HL-60 (cell line): ENCODE data around the gene SHF.

Experiments used
- DNase-seq, 2 experiments: peaks; one replicate each; pipeline ENCODE4 v3.0.0-alpha.2; 2010 to 2020; ENCODE audit warnings: low read depth in 1 of 2, low spot score in 1 of 2
- H3K27ac ChIP-seq: fragments of 250-450 bp; sonication (Bioruptor Pico); replicated peaks from 2 replicates; pipeline ENCODE4 v1.5.1; 2020; ENCODE audit warnings: mild to moderate bottlenecking, moderate library complexity
- H3K27me3 ChIP-seq: fragments of 250-450 bp; sonication (Bioruptor Pico); 2 replicates; pipeline ENCODE4 v1.5.1; 2021; ENCODE audit warnings: mild to moderate bottlenecking, moderate library complexity; ENCODE audit not compliant: insufficient read depth, poor library complexity, severe bottlenecking
- H3K4me3 ChIP-seq: replicated peaks from 2 replicates; pipeline ENCODE4 v1.5.1; 2011; ENCODE audit warnings: mild to moderate bottlenecking, control low read depth, low read length; ENCODE audit not compliant: insufficient read depth
- GABPA ChIP-seq: IDR thresholded peaks from 2 replicates; pipeline ENCODE4 v1.6.1; 2012; ENCODE audit warnings: low read depth
- POLR2AphosphoS5 ChIP-seq: IDR thresholded peaks from 2 replicates; pipeline ENCODE4 v1.6.1; 2012; ENCODE audit warnings: low read depth
- SPI1 ChIP-seq: IDR thresholded peaks from 2 replicates; pipeline ENCODE4 v1.6.1; 2012; ENCODE audit warnings: low read depth, mild to moderate bottlenecking, borderline replicate concordance
- TF ChIP-seq, protein P1 (sequence below): IDR thresholded peaks from 2 replicates; pipeline ENCODE4 v1.6.1; 2012; ENCODE audit warnings: low read depth; ENCODE audit not compliant: insufficient replicate concordance
- TF ChIP-seq, protein P2 (sequence below): IDR thresholded peaks from one replicate; pipeline ENCODE4 v1.5.1; 2011; ENCODE audit warnings: low read length, control low read depth, inconsistent platforms; ENCODE audit not compliant: insufficient read depth

SHF gene

DNA sequence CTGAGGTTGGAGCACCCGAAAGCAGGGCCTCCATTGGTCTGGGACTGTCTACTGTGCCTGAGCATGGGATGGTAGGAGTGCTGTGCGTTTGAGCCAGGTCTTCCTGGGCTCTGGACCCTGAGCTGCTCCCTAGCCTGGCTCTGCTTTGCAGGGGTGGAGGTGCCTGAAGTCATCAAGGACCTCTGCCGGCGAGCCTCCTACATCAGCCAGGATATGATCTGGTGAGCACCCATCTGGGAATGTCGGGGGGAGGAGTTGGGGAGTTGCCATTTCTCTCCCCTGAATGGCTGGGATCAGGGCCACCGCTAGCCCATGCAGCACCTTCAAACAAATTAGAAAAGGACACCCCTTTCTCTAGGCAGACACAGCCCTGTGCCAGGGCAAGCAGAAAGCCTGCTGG, 37.3 kb downstream of the SHF start:
- no peak for DNase-seq
- H3K27ac ChIP-seq = no peak overlapping the region
- TF ChIP-seq, protein P1, sequence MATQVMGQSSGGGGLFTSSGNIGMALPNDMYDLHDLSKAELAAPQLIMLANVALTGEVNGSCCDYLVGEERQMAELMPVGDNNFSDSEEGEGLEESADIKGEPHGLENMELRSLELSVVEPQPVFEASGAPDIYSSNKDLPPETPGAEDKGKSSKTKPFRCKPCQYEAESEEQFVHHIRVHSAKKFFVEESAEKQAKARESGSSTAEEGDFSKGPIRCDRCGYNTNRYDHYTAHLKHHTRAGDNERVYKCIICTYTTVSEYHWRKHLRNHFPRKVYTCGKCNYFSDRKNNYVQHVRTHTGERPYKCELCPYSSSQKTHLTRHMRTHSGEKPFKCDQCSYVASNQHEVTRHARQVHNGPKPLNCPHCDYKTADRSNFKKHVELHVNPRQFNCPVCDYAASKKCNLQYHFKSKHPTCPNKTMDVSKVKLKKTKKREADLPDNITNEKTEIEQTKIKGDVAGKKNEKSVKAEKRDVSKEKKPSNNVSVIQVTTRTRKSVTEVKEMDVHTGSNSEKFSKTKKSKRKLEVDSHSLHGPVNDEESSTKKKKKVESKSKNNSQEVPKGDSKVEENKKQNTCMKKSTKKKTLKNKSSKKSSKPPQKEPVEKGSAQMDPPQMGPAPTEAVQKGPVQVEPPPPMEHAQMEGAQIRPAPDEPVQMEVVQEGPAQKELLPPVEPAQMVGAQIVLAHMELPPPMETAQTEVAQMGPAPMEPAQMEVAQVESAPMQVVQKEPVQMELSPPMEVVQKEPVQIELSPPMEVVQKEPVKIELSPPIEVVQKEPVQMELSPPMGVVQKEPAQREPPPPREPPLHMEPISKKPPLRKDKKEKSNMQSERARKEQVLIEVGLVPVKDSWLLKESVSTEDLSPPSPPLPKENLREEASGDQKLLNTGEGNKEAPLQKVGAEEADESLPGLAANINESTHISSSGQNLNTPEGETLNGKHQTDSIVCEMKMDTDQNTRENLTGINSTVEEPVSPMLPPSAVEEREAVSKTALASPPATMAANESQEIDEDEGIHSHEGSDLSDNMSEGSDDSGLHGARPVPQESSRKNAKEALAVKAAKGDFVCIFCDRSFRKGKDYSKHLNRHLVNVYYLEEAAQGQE = no peak
- no peak for TF ChIP-seq POLR2AphosphoS5
- no peaks in the 10 kb centered on the region for H3K27me3 ChIP-seq
- H3K4me3 ChIP-seq = no peak overlapping the region

DNA sequence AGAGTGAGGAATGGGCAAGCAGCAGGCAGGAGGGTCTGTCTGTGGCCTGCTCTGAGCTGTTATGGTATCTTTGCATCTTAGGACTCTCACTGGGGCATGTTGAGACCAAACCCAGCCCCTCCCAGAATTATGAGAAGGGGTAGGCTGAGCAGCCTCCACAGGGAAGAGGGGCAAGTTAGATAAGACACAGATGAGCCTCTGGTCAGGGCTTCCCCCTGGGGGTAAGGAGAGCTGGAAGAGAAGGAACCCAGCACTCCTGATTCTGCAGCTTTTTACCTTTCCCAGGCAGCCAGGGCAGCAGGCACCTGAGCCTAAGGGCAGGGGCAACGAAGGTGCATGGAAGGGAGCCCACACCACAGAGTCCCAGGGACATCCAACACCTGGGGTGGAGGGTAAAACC, 38.7 kb downstream of the SHF start:
- no peak overlapping the region for H3K4me3 ChIP-seq
- H3K27ac ChIP-seq = no peak overlapping the region
- no peak for DNase-seq
- no peaks in the 10 kb centered on the region for H3K27me3 ChIP-seq
- TF ChIP-seq, protein P2, sequence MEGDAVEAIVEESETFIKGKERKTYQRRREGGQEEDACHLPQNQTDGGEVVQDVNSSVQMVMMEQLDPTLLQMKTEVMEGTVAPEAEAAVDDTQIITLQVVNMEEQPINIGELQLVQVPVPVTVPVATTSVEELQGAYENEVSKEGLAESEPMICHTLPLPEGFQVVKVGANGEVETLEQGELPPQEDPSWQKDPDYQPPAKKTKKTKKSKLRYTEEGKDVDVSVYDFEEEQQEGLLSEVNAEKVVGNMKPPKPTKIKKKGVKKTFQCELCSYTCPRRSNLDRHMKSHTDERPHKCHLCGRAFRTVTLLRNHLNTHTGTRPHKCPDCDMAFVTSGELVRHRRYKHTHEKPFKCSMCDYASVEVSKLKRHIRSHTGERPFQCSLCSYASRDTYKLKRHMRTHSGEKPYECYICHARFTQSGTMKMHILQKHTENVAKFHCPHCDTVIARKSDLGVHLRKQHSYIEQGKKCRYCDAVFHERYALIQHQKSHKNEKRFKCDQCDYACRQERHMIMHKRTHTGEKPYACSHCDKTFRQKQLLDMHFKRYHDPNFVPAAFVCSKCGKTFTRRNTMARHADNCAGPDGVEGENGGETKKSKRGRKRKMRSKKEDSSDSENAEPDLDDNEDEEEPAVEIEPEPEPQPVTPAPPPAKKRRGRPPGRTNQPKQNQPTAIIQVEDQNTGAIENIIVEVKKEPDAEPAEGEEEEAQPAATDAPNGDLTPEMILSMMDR = no peak
- TF ChIP-seq, protein P1 = no peak
- TF ChIP-seq SPI1 (no peak), POLR2AphosphoS5 (no peak), GABPA (no peak)

DNA sequence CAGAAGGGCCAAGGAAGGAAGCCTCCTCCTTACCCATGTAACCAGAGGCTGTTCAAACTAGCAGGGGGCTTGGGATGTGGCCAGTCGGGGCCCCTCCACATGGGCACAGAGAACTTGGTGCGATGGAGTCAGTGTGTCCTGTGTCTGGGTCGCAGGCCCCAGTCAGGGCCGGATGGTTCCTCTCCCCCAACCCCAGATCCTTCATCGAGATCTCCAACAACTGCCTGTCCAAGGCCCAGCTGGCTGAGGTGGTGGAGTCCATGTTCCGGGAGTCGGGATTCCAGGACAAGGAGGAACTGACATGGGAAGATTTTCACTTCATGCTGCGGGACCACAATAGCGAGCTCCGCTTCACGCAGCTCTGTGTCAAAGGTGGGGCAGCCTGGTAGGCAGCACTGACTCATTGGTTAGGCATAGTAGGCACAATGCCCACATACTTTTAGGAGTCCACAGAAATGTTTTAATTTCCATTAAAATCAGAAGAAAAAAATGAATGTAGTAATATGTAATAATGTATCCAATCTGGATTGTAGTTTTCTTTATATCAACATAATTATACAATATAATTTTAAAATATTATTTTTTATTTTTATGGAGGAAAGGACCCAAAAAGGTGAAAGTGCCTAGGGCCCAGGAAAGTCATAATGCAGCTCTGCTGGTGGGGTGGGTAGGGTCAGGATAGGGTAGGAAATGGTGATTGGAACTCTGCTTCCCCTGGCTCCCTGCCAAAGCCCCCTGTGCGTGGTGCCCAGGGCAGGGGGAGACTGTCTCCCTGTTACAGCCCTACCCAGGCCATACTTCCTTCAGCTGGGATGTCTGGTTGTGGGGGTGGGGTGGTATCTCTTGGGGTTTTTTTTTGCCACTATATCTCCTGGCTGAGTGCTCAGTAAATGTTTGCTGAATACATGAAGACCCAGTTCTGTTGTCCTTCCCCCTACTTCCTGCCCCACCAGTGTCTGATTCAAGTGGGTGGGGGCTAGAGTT, 39.4 kb downstream of the SHF start:
- TF ChIP-seq, protein P2 = no peak
- no peak for TF ChIP-seq SPI1
- TF ChIP-seq, protein P1 = no peak
- Histone ChIP-seq H3K27me3 (no peaks in the 10 kb centered on the region), H3K4me3 (no peak overlapping the region), H3K27ac (no peak overlapping the region)
- DNase-seq = no peak
